NCI-H2196 treated with DMSO at 0.1 percent for 48 hours (cell line): Measurements from ENCODE around the gene ALOX12B.

Source experiments
- DNase-seq: peaks from one replicate; lab custom pipeline; 2025; ENCODE audit not compliant: unreplicated experiment; lab: John Stamatoyannopoulos, UW

ALOX12B gene

DNA sequence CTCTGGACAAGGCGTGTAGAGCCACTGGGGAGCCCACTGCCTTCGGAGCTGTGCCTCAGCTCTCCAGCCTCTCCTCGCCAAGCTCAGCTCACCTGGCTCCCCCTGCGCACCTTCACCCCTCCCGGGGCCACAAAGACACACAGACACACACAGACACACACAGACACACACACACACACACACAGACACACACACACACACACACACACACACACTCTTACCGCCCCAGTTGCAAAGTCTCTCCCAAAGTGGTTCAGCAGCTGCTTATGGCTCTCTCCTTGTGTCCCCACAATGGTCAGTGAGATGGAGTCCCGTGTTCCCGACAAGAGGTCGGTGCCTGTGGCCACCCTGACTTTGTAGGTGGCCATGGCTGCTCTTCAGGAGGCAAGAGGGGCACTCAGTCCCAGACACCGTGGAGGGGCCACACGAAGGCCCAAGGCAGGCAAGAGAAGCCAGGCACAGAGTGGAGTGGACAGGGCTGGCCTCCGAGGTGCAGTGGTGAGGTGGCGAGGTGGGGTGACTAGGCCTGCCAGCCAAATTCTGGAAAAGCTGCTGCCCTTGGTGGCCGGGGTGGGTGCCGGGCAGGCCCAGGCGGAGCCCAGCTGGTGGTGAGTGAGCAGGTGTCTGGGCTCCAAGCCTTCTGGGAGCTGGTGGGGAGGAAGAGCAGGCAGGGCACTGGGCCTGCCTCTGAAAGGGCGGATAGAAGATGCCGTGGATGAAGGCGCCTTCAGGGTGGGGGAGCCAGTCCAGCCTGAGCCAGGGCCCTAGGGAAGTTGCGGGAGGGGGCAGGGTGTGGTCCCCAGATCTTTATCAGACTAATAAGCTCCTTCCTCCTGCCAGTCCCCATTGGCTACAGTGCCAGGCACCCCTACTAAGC, at the start of gene ALOX12B:
ALOX12B (minus strand) TSS at position 642 of the 877 bp plus-strand sequence; CDS start at position 368, 274 bp downstream.
- no peak for DNase-seq

- no peak for DNase-seq
These were observed 46.4 kb upstream of the ALOX12B start for GRCh38 chr17:8133941-8134340.

DNA sequence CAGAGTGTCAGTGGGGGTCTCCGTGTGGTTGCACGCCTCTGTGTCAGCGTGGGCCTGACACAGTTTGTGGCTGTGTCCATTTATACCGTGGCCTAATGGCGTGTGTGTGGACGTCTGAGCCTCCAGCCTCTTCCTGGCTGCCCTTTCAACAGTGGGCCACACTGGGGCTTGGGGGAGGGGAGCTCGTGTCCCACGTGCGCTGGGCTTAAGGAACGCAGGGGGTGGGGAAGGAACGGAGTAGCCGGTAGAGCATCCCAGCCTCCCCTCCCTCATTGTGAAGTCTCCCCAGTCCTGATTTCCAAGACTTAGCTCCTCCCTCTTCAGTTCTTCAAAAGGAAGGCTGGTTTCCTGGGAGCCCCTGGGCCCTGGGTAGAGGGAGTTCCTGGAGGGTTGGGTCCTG, 45.9 kb upstream of the ALOX12B start:
- no peak for DNase-seq

- no peak for DNase-seq
These were observed 44.4 kb upstream of the ALOX12B start for GRCh38 chr17:8131844-8132441.

DNA sequence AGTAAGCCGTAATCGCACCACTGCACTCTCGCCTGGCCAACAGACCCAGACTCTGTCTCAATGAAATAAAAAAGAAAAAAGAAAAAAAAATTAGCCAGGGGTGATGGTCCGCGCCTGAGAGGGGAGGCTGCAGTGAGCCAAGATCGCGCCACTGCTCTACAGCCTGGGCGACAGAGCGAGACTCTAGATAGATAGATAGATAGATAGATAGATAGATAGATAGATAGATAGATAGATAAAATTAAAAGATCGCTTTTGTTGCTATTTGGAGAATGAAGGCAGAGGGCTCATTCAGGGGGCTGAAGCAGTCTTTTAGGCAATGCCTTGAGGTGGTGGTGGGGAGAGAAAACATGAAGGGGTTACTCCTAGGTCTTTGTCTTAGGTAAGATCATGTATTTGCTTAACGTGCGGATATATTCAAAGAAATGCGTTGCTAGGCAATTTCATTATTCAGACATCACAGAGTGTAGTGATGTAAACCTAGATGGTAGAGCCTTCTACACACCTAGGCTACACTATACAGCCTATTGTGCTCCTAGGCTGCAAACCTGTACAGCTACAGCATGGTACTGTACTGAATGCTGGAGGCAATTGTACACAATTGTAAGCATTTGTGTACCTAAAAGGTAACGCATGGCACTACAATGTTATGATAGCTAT, 40.7 kb upstream of the ALOX12B start:
- DNase-seq, result no peak

DNA sequence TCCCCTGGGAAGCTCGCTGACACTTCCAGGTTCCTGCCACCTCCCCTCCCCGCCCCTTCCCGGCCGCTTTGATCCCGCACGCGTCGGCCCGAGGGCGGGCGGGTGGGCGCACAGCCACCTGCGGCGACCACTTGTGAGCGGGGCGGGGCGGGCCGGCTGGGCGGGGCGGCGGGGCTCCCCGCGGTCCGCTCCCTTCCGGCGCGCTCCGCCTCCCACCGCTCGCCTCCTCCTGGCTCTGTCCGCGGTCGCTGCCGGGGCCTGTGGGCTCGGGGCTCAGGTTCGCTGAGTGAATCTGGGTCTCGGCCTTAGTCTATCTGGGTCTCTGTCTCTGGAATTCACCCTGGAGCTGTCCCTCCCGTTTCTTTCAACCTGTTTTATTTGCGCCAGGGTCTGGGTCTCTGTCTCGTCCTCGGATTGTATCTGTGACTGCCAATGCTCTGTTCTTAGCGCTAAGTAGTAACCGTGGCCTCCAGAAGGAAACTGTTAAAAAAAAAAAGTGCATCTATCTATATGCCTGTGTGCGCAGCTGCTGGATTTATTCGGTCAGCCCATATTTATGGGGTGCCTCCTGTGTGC, 39.1 kb upstream of the ALOX12B start:
- no peak for DNase-seq

DNA sequence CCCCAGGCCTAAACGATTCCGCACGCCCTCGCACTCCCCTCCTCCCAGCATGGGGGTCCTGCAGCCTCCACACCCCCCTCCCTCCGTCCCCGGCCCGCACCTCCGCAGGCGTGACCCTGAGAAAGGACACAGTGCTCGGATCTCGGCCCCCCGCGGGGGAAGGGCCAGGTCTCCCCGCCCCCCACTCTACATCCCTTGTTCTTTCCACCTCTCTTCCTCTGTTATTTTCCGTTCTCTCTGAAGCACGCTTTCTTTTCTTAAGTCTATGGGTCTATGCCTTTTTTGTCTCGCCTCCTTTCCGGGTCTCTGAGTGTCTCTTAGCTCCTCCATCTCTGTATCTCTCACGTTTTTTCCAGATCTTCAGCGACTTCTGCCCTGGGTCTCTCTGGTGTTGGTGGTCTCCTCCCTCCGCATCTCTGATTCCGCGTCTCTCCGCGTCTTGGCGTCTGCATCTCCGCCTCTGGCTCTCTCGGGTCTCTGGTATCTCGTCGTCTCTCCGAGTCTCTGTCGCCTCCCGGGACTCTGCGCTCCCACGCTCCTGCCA, 38.5 kb upstream of the ALOX12B start:
- DNase-seq, result no peak

DNA sequence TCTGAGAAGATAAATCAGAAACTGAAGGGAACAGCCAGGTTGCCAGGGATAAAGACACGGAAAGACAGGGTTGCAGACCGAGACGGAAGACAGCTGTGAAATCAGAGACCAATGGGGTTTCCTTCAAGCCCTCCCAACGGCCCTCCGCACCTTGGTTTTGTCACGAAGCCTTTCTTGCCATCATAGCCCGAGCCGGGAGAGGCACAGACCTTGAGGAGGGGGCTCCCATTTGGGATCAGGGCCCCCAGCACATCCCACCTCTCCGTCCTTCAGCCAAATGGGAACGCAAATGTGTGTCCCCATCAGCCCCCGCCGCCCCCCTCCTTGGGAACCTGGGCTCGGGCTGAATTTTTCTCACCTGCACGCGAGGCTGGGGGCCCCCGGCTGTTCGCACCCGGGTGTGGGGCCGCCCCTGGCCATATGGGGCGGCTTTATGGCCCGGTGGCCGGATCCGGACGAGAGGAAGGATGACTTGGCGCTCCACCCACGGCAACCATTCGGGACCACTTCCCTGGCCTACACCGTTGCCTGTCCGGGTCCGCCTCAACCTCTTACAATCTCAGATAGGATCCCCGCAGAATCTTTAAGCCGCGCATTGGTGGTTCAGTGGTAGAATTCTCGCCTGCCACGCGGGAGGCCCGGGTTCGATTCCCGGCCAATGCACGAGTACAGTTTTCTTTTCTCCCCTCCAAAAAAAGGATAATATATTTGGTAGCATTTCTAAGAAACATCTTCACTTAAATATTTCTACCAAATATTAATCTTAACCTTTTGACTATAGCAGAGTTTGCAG, 37.8 kb upstream of the ALOX12B start:
- no peak for DNase-seq

- no peak for DNase-seq
These were observed 37.0 kb upstream of the ALOX12B start for GRCh38 chr17:8124350-8125153.

DNA sequence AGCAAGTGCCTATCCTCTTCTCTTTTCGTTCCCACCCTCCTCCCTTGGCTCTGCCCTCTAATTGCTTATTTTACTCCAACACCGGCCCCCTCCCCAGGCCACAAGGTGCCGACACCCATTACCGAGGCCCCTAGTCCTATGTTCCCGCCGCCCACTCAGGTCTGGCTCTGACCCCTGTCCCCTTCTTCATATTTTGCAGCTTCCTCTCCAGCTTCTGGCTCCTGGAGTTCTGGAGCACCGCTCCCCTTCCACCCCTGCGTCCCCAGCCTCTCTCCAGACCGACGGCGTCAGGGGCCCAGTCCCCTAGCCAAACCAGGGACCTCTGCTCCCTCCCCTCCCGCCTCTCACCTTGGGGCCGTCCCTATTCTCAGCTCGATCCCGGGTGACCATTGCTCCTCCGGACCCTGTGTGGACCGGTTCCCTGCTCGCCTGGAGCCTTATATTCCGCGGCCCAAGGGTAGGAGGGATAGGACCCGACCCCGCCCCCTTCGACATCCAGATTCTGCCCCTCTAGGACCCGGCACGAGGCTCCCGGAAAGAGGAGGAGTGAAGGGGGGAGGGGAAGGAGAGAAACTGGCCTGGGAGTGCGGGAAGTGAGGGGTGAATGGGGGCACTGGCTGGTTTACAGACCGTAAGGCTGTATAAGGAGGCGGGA, 36.3 kb upstream of the ALOX12B start, which contains the start of gene HES7:
HES7 (minus strand) TSS at position 412 of the 655 bp plus-strand sequence; CDS start at position 390, 22 bp downstream.
- DNase-seq, result no peak

DNA sequence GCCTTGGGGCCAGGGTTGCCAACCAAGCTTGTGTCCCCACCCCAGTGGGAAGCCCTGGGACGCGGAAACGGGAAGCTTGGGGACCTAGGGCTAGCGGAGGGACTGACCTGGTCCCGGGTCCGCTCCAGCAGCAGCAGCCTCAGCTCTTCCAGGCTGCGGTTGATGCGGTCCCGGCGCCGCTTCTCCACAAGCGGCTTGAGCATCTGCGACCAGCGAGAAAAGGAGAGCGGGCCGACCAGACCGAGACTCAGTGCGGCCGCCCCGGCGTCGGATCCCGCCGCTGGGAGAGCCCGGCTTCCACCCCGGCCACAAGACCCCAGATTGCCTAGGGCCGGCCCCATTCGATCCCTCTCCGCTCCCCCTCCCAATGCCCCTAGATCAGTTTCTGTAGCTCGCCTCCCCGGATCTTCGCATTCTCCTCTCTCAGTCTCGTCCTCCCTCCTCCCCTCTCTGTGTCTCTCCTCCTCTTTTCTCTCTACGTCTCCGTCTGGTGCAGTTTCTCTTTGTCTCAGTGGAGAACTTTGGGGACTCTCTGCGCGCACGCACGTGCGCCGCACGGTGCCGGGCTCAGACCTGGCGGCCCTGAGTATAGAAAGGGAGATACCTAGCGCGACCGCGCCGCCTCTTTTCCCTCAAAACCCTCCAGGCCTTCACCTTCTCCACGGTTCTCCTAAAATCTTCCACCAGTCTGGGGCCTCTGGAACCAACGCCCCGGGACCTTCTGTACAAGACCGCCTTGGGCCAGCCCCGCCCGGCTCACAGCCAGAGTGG, 35.6 kb upstream of the ALOX12B start:
- no peak for DNase-seq

DNA sequence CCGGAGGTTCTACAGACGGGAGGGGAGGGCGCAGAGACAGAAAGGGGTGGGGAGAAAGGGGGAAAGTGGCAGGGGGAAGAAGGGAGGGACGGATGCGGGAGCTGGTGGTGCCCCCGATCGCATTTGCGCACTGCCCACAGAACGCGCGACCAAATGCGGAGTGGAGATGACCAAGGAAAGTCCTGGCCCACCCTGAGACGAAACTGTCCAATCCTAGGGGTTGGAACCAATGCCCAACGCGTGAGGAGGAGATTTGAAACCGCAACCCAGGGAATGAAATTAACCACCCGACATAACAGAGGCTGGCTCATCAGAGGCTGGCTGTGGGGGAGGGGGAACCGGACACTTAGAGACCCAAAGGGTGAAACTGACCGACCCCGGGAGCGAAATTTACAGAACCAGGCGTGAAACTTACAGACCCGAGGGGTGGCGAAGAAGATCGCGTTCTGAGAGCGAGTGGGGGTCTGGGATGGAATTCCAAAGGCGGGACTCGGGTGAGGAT, 35.0 kb upstream of the ALOX12B start:
- no peak for DNase-seq

GRCh38 chr17:8121681-8122421, 34.3 kb upstream of the ALOX12B start:
- DNase-seq, result no peak

DNA sequence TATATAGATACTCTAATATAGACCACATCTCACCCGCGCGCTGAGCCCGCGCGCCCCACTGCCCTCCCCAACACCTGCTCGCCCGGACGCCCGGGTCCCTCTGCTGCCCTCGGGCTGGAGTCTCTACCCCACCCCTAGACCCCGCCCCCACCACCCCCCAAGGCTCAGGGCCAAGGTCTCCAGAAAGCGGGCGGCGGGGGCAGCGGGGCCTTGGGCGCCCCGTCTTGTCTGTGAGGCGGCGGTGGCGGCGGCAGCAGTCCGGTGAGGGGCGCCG, 33.8 kb upstream of the ALOX12B start:
- DNase-seq, result no peak

- DNase-seq, result no peak
These were observed 33.2 kb upstream of the ALOX12B start for GRCh38 chr17:8120520-8121406.

DNA sequence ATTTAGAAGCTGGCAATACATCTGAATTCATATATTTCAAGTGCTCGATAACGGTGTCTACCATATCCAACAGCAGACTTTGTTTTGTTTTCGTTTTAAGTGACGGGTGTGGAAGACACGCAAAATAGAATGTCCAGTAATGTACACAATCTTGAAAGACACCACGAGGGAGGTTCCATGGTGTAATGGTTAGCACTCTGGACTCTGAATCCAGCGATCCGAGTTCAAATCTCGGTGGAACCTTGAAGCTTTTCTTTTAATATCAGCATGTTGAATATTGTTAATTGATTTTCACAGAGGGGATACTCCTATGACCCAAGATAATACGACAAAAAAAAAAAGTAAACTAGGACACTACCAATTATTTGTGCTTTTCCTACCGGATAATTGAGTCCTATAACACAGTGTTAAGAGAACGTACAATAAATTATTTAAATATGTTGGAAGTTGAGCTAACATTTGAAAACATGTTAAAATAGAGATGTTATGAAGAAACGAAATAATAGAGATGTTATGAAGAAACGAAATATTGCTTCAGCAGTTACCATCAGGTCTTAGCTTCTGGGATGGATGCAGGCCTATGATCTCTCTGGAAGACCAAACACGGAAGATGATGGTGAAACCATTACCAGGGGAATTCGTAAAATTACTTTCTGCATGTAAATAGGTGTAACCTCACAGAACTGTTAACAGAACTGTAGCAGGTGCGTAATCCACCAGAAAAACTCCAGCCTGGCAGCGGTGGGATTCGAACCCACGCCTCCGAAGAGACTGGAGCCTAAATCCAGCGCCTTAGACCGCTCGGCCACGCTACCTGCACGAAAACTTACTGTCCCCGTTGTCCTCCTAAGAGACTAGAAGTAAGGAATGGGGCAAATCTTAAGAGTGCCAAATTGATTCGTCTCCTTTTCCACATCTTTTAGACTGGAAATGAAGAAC, 32.3 kb upstream of the ALOX12B start:
- no peak for DNase-seq
